ENCODE data around the gene DNAH6.

DNA sequence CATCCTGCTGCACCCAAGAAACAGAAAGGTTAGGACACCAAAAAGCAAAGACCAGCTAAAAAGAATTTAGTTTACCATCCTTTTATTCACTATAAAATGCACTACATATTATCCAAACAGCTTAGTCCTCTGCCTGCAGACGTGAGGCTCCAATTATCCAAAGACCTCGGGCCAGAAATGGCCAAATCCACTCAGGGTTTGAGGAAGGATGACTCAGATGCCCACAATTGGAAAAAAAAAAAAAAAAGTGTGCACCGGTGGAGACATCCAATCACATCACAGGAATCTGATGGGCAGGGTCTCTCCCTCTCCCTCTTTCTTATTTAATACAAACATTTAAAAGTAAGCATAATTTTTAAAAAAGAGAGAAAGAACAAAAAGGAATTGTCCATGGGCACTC, 298.8 kb downstream of the DNAH6 start:
- TF ChIP-seq, protein P1, sequence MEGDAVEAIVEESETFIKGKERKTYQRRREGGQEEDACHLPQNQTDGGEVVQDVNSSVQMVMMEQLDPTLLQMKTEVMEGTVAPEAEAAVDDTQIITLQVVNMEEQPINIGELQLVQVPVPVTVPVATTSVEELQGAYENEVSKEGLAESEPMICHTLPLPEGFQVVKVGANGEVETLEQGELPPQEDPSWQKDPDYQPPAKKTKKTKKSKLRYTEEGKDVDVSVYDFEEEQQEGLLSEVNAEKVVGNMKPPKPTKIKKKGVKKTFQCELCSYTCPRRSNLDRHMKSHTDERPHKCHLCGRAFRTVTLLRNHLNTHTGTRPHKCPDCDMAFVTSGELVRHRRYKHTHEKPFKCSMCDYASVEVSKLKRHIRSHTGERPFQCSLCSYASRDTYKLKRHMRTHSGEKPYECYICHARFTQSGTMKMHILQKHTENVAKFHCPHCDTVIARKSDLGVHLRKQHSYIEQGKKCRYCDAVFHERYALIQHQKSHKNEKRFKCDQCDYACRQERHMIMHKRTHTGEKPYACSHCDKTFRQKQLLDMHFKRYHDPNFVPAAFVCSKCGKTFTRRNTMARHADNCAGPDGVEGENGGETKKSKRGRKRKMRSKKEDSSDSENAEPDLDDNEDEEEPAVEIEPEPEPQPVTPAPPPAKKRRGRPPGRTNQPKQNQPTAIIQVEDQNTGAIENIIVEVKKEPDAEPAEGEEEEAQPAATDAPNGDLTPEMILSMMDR (conservative IDR thresholded peaks at IDR 0.05; ENCODE audit: low read depth, low read length): no peak
- no peak for TF ChIP-seq EZH2 (IDR thresholded peaks at IDR 0.05; ENCODE audit: low read length, unreplicated experiment)
- no peak for TF ChIP-seq EZH2phosphoT487 (IDR thresholded peaks at IDR 0.05; ENCODE audit: borderline replicate concordance, low read length)
